Activated B cell treated with CpG ODN at 0.5 μM for 24 hours (primary cell): ENCODE results near the gene CNDP1. TPM values are rescaled to one million over a fixed set of nuclear protein-coding genes. Genes with fewer than 3 reads are reported as not detected.

ENCODE experiments used
- ATAC-seq: fragments of 200-7000 bp; cut with Tn5 transposase; one replicate; pipeline ENCODE4 v1.10.0; 2021; ENCODE audit warnings: low read depth, mild to moderate bottlenecking, moderate library complexity
- CTCF ChIA-PET: fragments of 350-600 bp; sonication (Branson Sonifier 250); formaldehyde crosslinking; loops from one replicate; lab custom pipeline; 2021; ENCODE audit warnings: antibody characterized with exemption; lab: Charles Lee
- POLR2A ChIA-PET: fragments of 350-600 bp; sonication (Branson Sonifier 250); formaldehyde crosslinking; loops from one replicate; lab custom pipeline; 2021; ENCODE audit warnings: antibody characterized with exemption; lab: Charles Lee
- DNase-seq: peaks from one replicate; pipeline ENCODE4 v3.0.0; 2022
- H3K27ac Mint-ChIP-seq: one replicate; pipeline ENCODE4 v1.8.0; 2020; ENCODE audit warnings: mixed read lengths
- H3K27me3 Mint-ChIP-seq: one replicate; pipeline ENCODE4 v1.8.0; 2021; ENCODE audit warnings: mixed read lengths
- H3K36me3 Mint-ChIP-seq: one replicate; pipeline ENCODE4 v1.8.0; 2021; ENCODE audit warnings: low read depth, mixed read lengths
- H3K4me1 Mint-ChIP-seq: one replicate; pipeline ENCODE4 v1.8.0; 2021; ENCODE audit warnings: mixed read lengths
- H3K4me3 Mint-ChIP-seq: one replicate; pipeline ENCODE4 v1.8.0; 2020; ENCODE audit warnings: mild to moderate bottlenecking, mixed read lengths
- H3K9me3 Mint-ChIP-seq: one replicate; pipeline ENCODE4 v1.8.0; 2020; ENCODE audit warnings: mixed read lengths
- CTCF ChIP-seq: fragments of 200-600 bp; IDR thresholded peaks from one replicate; pipeline ENCODE4 v1.8.0; 2022; ENCODE audit warnings: antibody characterized with exemption, mild to moderate bottlenecking
- intact Hi-C: fragments of 100-400 bp; cut with micrococcal nuclease; formaldehyde crosslinking; loops from one replicate; pipeline ENCODE4 v1.15.1; 2024
- total RNA-seq: library from RNA; stranded (reverse); gene quantifications from 2 replicates; pipeline ENCODE4 v1.2.3, GENCODE V29; 2022

Gene CNDP1
- total RNA-seq, 1 donor from 2014 or later, result 0.33 TPM

- Mint-ChIP-seq H3K36me3 (no peaks in the 10 kb centered on the region), H3K27ac (no peak overlapping the region), H3K4me3 (no peak overlapping the region), H3K27me3 (no peaks in the 10 kb centered on the region), H3K9me3 (no peaks in the 10 kb centered on the region), H3K4me1 (no peaks in the 10 kb centered on the region)
- ChIA-PET POLR2A (no interaction called here), CTCF (no interaction called here)
- no peak for DNase-seq
- no peak for TF ChIP-seq CTCF
- intact Hi-C loops, result no loop called here
- no peak for ATAC-seq
Measured at GRCh38 chr18:74529811-74530583, 4.3 kb upstream of the CNDP1 start.

GRCh38 chr18:74530584-74530862, 3.8 kb upstream of the CNDP1 start:
- Mint-ChIP-seq H3K9me3 (no peaks in the 10 kb centered on the region), H3K27ac (no peak overlapping the region), H3K27me3 (no peaks in the 10 kb centered on the region), H3K4me1 (no peaks in the 10 kb centered on the region), H3K36me3 (no peaks in the 10 kb centered on the region), H3K4me3 (no peak overlapping the region)
- TF ChIP-seq CTCF, result no peak
- ATAC-seq (no peak), DNase-seq (no peak)
- intact Hi-C loops, result no loop called here
- ChIA-PET POLR2A (no interaction called here), CTCF (no interaction called here)

- no peaks in the 10 kb centered on the region for H3K4me1 Mint-ChIP-seq
- ChIA-PET CTCF (no interaction called here), POLR2A (no interaction called here)
- DNase-seq (no peak), ATAC-seq (no peak)
- no peaks in the 10 kb centered on the region for H3K27me3 Mint-ChIP-seq
- no peaks in the 10 kb centered on the region for H3K9me3 Mint-ChIP-seq
- H3K36me3 Mint-ChIP-seq, result no peaks in the 10 kb centered on the region
- no peak for TF ChIP-seq CTCF
- H3K27ac Mint-ChIP-seq, result no peak overlapping the region
- intact Hi-C loops, result no loop called here
- no peak overlapping the region for H3K4me3 Mint-ChIP-seq
Measured at GRCh38 chr18:74531043-74531442, 3.3 kb upstream of the CNDP1 start.

- ATAC-seq, result no peak
- no peak for TF ChIP-seq CTCF
- Mint-ChIP-seq H3K4me1 (no peaks in the 10 kb centered on the region), H3K27me3 (no peaks in the 10 kb centered on the region), H3K36me3 (no peaks in the 10 kb centered on the region), H3K9me3 (no peaks in the 10 kb centered on the region), H3K27ac (no peak overlapping the region), H3K4me3 (no peak overlapping the region)
- ChIA-PET CTCF (no interaction called here), POLR2A (no interaction called here)
- no peak for DNase-seq
- intact Hi-C loops, result no loop called here
Measured at GRCh38 chr18:74532511-74533025, 1.7 kb upstream of the CNDP1 start.

GRCh38 chr18:74533666-74534065, 634 bp upstream of the CNDP1 start:
- Mint-ChIP-seq H3K4me1 (no peaks in the 10 kb centered on the region), H3K36me3 (no peaks in the 10 kb centered on the region), H3K27ac (no peak overlapping the region), H3K4me3 (no peak overlapping the region), H3K9me3 (no peaks in the 10 kb centered on the region), H3K27me3 (peaks cover 5% of the 10 kb centered on the region)
- POLR2A ChIA-PET, result no interaction called here
- DNase-seq (no peak), ATAC-seq (no peak)
- CTCF ChIA-PET, result no interaction called here
- TF ChIP-seq CTCF, result no peak
- intact Hi-C loops, result no loop called here
